ENCODE data around the gene ZNF436.
"Not testable (repeated sequence)": the region's sequence is repeated elsewhere in the genome, so short reads cannot be mapped to it uniquely, and the experiment has no call there.

The ZNF436 gene

DNA sequence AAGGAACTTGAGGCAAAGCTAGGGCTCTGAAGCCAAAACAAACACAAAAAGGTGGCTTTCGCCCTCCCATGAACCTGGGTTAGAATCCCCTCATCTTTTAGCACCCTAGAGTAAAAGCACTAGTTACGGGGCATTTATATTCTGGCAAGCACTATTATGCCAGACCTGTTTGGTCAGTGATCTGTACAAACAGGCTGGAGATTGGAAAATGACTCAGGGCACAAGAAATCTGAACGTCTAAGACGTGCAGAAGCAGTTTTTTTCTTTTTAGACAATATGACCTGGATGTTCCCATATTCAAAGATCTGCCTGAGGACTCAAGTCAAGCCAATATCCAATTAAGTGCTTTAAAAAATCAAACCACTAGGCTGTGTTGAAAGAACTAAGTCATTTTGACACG, 3.0 kb downstream of the ZNF436 start:
- no peak for DNase-seq (ENCODE audit: low read depth)

DNA sequence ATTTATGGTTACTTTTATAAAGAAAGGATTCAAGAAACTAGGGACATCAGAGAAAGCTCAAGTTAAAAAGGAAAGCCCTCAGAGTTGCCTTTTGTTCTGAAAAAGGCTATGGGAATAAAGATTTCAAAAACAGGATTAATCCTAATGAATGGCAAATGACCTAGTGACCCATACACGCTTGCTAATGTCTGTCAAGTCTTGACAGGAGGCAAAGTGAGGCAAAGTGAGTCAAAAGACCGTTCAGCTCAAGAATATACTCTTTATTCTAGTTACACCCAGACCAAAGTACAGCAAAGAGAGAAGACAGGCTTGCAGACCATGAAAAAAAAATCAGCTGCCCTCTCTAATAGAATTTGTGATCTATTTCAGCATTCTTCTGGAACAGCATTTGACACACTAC, 3.5 kb downstream of the ZNF436 start:
- DNase-seq (ENCODE audit: low read depth) = no peak

DNA sequence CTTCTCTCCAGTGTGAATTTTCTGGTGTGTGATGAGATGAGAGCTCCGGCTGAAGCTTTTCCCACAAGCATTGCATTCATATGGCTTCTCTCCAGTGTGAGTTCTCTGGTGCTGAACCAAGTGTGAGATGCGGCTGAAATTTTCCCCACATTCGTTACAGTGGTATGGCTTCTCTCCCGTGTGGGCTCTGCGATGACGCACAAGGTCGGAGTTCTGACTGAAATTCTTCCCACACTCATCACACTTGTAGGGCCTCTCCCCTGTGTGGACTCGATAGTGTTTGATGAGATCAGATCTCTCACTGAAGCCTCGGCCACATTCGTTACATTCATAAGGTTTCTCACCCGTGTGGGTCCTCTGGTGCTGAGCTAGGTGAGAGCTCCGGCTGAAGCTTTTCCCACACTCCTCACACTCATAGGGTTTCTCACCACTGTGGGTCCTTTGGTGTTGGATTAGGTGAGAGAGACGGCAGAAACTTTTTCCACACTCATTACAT, 7.4 kb downstream of the ZNF436 start:
- DNase-seq (ENCODE audit: low read depth) = no peak

DNA sequence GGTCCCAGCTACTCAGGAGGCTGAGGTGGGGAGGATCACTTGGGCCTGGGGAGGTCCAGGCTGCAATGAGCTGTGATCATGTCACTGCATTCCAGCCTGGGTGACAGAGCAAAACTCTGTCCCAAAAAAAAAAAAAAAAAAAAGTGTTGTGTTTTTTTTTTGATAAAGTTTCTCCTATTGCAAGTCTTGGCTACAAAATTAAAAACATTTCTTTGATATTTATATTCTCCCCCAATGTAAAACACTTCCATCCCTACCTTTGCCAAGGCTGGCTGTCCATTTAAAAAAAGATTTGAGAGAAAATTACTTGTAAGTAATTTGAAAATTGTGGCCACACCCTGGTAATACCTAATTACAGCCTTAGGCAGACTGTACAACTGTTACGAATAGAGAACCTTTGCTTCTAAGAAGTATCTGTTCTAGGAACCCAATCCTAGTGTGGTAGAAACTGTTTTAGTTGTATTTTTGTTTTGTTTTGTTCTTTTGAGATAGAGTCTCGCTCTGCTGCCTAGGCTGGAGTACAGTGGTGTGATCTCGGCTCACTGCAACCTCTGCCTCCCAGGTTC, 11.2 kb downstream of the ZNF436 start:
- no peak for DNase-seq (ENCODE audit: low read depth)

DNA sequence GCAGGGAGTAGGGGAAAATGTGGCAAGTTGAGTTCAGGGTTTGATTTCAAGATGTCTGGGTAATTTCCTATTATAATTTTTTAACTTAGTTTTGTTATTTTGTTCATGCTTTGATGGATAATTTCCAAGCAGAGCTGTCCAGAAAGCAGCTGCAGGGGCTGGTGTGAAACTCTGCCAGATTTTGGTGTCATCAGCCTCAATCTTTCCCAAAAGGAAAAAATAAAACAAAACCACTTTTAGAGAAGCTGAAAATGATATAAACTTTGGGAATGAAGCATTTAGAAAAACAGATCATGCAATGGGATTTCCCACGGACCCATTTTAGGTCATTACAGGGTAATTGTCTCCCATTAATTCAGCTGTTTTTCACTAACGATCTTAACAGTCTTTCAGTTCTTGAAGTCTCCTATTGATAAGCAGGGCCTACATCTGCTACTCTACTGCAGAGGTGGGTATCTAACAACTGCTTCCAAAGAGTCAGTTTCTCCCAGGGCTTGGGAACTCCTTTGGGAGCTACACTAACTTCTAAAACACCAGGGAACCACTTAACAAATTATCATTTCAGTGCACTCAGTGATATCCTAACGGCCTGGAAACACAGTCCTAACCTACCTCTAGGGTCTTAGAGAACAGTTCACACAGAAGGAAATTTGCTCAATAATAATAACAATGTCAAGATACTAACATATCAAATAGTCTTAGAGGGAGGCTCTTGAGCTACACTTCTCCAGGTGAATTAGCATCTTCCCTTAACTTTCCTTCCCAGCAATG, 12.3 kb downstream of the ZNF436 start:
- DNase-seq (ENCODE audit: low read depth) = no peak

DNA sequence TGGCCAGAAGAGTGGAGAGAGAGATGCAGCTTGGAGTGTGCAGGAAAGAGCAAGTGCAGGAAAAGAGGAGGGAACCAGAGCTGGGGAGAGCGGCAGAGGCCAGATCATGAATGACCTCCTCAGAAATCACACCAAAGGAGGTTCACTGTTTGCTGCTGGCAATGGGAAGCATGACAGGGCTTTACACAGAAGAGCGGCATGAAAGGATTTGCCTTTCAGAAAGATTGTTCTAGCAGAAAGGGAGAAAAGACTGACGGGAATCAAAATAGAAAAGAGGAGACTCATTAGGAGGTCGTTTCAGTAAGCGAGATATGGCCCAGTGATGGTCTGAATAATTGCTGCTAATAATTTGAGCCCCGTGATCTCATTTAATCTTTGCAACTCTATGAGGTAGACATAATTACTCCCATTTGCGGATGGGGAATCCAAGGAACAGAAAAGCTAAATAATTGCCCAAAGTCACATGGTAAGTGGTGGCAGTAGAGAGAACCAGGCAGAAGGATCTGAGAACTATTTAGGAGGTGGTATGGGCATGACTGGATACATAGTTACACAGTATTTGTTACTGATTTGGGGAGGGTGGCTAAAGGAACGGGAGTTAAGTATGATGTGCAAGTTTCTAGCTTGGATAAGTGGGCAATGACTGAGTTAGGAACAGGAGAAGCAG, 13.0 kb downstream of the ZNF436 start:
- no peak for DNase-seq (ENCODE audit: low read depth)

DNA sequence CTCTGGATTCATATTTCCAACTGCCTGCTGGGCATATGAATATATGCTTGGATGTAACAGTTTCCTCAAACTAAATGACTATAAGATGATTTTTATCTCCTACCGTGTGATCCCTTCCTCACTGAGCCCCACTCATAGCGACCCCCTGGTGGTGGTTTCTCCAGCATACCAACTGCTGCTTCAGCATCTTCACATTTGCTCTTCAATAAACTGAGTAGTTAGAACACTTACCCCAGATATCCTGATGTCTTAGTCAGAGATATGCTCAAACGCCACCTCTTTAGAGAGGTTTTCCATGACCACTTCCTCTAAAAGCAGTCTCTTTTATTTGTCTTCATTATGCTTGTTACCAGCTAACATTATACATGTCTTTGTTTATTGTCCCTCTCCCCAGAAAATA, 15.4 kb downstream of the ZNF436 start:
- DNase-seq (ENCODE audit: low read depth) = no peak

DNA sequence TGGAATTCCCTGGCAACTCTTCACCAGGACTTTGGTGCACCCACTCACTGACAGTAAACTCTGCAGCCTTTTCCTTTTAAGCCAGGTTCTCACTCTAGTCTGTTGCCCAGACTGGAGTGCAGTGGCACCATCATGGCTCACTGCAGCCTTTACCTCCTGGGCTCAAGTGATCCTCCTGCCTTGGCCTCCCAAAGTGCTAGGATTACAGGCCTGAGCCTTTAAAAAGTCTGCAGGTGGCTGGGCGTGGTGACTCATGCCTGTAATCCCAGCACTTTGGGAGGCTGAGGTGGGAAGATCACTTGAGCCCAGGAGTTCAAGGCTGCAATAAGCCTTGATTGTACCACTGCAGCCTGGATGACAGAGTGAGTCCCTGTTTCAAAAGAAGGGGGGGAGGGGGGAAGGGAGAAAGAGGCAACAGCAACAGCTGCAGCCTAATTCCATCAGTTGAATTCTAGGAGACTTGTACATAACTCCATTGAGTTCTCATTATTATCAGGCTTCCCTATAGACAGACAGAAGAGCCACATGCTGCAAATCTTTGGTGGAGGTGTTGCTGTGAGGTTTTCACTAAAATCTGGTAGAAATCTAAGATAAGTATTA, 17.4 kb downstream of the ZNF436 start:
- no peak for DNase-seq (ENCODE audit: low read depth)

DNA sequence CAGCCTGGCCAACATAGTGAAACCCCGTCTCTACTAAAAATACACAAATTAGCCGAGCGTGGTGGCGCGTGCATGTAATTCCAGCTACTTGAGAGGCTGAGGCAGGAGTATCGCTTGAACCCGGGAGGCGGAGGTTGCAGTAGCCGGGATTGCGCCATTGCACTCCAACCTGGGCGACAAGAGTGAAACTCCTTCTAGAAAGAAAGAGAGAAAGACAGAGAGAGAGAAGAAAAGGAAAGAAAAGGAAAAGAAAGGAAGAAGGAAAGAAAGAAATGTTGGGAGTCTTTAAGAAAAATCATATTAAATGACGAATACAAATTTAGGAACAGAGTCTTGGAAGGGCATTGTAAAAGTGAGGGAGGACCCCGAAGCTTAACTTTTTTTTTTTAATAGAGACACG, 23.7 kb downstream of the ZNF436 start:
- no peak for DNase-seq (ENCODE audit: low read depth)

DNA sequence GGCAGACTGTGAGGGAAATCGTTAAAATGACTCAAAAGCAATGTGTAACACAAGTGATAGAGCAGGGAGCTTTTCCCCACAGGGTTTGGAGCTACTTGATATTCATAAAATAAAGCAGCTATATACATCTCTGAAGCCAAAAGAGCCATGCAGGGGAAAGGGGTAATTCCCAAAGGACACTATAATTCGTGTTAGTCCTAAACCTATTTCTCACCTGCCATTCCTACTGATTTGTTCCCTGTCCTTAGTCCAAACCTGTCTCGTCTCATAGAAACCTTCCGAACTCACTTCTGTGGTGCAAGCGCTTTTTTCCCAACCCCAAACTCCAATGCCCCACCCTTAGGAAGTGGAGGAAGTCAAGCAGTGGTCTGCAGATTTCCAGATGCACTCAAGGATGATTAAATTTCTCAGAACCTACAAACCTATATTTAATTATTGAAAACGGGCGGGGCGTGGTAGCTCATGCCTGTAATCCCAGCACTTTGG, 24.6 kb downstream of the ZNF436 start:
- DNase-seq (ENCODE audit: low read depth) = no peak

DNA sequence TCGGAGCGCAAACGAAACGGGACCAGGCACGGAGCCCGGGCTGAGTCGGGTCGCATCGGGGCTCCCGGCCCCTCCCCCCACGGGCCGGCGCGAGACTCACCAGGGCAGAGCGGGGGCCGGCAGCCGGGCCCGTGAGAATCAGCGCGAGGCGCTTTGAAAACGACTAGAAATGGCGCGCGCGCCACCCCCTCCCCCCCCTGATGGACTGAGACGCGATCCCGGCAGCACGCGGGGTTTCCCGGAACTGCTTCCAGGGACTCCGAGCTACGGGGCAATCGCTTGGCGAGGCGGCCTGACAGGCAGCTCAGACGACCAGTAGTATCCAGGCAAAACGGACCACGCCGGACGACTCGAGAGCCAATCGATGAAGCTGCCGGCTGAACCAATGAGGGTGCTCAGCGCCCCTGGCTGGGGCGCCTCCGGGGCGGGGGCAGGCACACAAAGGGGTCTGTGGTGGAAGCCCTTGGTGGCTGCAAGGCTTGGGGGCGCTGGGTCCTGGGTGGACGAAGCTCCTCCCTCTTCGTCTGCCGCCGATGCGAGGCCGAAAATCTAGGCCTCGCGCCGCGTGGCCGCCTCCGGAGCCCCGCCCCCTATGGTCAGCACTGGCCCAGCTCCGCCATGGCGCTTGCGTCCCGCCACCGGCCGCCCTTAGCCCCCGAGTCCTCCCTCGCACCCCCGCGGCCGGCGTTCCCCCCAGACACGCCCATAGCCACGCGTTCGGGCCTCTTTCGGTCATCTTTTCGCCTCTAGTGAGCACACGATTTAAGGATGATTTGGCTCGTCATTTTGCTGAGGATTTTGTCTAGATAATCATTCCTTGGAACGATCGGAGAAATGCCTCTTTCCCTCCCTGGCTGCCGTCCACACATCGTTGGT, 25.3 kb downstream of the ZNF436 start, which contains the start of gene HNRNPR:
Gene HNRNPR (minus strand): TSS at position 174 of the 876 bp plus-strand sequence. CDS start 3,276 bp downstream, outside the sequence.
- DNase-seq (ENCODE audit: low read depth) = peak; percentile 100

DNA sequence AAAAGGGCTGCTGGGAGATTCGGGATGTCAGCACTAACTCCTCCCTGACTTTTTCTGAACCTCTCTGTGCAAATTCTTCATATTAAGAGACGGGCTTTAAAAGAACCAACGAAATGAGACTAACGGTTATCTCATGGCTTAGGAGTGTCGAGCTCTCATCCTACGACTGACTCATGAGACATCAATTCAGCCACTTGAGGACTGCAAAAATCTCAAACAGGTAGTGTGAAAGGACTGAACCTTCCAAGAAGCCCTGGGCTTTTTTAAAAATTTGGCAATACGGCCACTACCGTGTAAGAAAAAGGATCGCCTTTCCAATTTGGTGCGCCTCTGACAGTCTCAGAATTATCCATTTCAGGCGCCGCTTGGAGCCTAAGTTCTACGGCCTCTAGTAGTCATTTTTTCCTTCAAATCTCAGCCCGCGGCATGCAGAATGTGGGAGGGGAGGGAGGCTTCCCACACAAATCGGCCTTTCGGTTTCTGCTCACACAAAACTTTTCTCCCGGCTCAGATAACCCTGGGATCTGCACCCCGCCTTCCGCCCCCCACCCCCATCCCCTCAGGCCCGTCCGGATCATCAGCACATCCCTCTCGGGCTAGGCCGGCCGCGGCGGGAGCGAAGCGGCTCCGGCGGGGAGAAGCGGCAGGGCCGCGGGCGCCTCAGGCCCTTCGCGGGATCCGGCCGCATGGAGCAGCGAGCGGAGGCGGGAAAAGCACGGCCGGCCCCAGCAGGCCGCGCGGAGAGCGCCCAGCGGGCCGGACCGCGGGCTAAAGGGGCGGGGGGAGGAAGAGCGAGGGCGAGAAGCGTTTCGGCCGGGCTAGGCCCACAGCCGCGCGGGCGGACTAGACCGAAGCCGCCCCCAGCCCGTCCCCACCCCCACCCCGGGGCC, 26.2 kb downstream of the ZNF436 start:
- DNase-seq (ENCODE audit: low read depth) = peak; percentile 38

DNA sequence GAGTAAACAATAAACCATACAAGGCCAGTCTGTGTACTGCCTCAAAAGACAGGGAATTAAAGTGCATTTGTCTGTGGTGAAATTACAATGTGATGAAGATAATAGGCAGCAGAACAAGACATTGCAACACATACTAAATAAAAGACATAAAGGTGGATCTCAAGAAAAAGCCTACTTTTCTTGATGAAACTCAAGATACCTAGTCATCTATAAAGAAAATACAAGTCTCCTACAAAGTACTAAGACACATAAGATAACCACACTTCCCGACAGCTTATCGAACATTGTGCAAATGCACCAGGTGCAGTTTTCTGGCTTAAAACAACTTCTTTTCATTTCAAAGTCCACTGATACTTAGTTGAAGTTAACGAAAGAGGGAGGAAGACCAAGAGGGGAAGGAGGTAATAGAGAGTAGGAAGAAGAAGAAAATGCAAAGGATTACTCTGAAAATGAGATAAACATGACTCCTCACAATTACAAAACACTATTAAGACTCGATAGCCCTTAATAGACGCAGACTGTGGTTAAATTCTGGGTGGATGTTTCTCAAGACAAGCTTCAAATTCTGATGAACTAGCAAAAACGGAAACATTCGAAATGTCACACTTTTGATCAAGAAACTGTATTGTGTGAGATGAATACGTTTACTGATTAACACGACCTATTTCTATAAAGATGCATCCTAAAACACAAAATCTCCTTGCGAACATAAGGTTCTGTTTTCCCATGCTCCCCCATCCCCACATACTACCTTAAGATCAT, 27.5 kb downstream of the ZNF436 start:
- no peak for DNase-seq (ENCODE audit: low read depth)

DNA sequence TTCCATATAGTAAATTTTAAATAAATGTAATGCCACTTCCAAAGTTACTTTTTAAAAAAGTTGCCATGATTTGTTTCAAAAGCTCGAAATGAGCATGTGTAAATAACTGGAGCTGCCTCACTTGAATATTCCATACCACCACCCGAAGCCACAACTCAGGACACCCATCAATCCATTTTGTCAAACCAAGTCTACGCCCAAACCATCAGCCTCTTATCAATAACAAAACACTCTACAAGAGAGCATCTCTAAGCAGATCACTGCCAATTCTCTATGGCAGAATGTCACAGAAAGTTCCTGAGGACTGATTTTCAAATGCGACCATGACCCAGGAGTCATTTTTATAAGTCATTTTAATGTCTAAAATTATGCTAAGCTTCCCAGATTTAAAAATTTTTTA, 30.0 kb downstream of the ZNF436 start:
- DNase-seq (ENCODE audit: low read depth) = no peak

DNA sequence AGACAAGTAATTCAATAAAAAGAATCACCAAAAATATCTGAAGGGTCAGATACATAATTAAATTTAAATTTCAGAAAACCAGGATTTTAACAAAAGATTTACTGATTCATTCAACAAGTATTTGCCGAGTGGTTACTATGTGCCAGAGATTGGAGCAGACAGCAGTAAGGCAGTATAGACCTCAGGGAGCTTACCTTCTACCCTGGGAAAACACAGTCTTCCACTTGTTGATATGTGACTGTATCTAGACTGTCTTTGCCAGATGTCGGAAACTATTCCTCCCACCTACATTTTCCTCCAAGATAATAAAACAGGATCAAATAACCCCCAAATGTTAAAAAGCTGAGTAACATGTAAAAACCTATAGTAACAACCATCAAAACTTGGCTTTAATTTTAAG, 31.8 kb downstream of the ZNF436 start:
- no peak for DNase-seq (ENCODE audit: low read depth)

DNA sequence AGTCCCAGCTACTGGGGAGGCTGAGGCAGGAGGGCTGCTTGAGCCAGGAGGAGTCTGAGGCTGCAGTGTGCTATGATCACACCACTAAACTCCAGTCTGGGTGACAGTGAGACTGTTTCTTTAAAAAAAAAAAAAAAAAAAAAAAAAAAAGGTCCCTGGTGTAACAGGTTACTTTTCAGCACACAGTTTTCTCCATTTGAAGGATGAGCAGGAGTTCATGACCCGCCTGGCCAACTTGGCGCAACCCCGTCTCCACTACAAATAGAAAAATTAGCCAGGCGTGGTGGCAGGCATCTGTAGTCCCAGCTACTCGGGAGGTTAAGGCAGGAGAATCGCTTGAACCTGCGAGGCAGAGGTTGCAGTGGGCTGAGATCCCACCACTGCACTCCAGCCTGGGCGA, 37.9 kb downstream of the ZNF436 start:
- DNase-seq (ENCODE audit: low read depth) = no peak

DNA sequence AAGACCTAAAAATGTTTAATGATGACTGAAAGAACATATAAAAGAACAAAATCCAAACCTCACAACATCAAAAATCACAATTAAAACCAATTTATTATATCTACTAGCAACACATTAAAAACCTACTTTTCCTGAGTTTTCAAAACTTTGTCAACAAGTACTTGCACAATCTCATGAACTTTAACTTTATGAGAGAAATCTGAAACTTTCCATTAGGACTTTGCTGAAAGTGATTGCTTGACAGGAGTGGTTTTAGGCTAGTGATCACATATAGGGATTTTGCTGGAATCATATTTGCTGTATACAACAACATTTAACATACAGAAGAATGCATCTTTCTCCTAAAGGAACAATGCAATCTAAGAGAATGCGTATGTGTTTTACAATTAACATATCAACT, 38.8 kb downstream of the ZNF436 start:
- no peak for DNase-seq (ENCODE audit: low read depth)

DNA sequence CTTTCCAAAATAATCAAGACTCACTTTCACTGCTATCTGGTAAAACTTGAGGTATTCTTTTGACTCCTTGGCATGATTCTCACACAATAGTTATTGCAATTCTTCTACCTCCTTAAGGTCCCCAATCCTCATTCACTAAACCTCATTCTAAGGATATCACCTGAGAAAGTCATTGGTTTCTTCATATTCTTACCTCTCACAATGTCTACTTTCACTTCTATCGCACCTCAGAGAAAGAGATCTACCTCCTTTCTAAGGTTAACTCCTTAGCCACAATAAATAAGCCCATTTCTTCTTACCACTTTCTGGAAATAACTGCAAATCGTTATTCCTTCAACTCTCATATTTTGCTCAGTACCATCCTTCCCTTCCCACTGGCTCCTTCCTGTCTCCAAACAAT, 44.2 kb downstream of the ZNF436 start:
- no peak for DNase-seq (ENCODE audit: low read depth)

DNA sequence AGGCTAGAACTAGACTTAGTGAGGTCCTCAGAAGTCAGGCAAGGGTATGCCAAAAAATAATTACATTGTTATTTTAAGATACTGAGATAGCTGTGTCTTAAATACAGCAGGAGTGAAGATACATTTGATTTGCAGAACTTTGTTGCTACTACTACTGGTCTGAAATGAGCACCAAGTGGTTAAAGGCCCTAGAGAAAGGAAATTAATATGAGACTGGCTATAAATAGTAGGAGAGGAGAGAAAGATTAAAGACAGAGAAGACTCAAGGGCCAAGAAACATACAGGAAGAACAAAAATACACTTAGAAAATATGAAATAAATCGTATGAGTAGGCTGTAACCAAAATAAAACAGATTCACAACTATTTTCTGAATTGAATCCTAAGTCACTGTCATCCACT, 46.9 kb downstream of the ZNF436 start:
- DNase-seq (ENCODE audit: low read depth) = no peak

DNA sequence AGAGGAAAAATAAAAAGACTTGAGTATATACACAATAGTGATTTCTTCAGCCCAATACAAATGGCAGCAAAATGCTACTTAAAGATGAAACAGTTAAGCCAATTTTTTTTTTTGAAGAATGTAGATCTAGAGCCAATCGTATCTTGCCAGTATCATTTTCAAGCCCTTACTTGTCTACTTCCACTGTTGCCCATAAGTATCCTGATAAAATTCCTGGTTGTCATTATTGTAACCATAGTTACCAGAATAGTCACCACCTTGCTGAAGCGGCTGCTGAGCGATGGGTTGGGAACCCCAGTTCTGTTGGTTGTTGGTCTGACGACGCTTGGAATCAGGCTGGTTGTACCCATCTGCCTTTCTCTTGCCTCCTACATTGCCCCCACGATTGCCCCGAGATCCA, 59.4 kb downstream of the ZNF436 start:
- not testable (repeated sequence) for DNase-seq (ENCODE audit: low read depth)

Data from GM04504 (cell line).